Fibroblast of mammary gland (primary cell): Measurements from ENCODE around the gene SLC25A12.

ENCODE experiments used
- DNase-seq: peaks from one replicate; pipeline ENCODE4 v3.0.0-alpha.2; 2010; ENCODE audit warnings: low read depth
- H3K4me3 ChIP-seq: 2 replicates; pipeline ENCODE4 v1.5.1; 2011; ENCODE audit warnings: low read depth, mild to moderate bottlenecking, low read length, moderate library complexity; ENCODE audit not compliant: control insufficient read depth
- CTCF ChIP-seq: conservative IDR thresholded peaks from 2 replicates; pipeline ENCODE4 v1.5.1; 2011; ENCODE audit warnings: low read depth, low read length, inconsistent platforms; ENCODE audit not compliant: control insufficient read depth, insufficient read depth

Gene SLC25A12

GRCh38 chr2:171741189-171741588 lies 152.9 kb downstream of the SLC25A12 start:
- no peak for TF ChIP-seq CTCF
- no peak overlapping the region for H3K4me3 ChIP-seq
- DNase-seq, result peak; percentile 42

GRCh38 chr2:171735991-171736710 lies 157.9 kb downstream of the SLC25A12 start:
- DNase-seq, result no peak
- H3K4me3 ChIP-seq, result no peak overlapping the region
- no peak for TF ChIP-seq CTCF
